HG03378 (cell line): ENCODE results near the gene KRT1.

Experiments
- ATAC-seq: cut with Tn5 transposase; IDR thresholded peaks from one replicate; pipeline ENCODE4 v1.9.1; 2021; ENCODE audit warnings: mild to moderate bottlenecking, moderate library complexity; ENCODE audit not compliant: unreplicated experiment

The KRT1 gene

DNA sequence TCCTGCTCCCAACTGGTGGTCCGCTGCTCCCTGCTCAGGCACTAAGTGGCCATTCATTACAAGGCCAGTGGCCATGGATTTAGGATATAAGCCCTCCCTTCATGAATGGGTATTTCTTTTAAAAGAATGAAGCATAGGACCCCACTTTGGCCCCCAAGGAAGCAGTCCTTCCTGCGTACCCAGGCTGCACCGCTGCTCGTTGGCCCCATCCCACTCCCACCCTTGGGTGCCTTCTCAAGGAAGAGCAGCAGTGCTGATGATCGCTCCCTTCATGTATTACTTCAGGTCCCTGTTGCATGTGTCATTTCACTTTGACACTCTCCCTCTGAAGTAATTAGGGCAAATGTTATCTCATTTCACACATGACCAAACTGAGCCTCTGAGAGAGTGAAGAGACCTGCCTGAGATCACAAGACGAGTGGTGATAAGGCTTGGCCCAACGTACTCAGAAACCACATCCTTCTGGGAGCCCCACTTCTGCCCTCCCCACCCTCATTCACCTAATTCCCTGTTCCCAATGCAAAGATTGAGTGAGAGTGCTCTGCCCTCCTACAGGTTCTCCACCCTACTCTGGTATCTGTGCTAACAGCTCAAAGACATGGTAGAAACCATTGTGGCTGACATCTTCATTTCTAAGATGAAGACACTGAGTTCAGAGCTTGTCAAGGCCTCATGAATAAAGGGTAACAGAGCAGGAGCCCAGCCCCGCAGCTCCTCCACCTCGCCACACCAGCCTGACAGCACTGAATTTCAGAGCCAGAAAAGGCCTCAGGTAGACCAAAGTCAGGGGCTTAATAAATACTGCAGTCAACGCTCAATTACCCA lies 17.9 kb downstream of the KRT1 start:
- ATAC-seq: no peak

- ATAC-seq: no peak
Measured at GRCh38 chr12:52661668-52662067, 18.5 kb downstream of the KRT1 start.

DNA sequence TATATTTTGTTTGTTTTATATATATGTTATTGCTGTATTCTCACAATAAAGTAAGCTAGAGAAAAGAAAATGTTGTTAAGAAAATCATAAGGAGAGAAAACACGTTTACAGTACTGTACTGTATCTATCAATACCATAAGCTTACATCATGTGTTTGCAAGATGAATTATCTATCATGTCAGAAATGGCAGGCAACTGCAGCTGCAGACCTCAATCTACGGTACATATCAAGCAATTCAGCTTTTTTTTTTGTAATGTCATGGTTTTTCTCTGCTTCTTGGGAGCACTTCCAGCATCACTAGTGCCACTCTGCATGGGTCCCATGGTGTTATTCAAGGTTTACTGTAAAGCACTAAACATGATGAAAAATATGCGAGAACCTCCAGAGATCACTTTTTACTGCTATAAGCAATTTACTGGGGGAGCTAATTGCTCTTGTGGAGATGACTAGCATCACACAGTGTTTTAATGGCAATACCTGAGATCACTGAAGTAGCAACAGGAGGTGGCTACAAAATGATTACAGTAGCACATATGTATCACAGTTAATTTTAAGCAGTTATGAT lies 19.2 kb downstream of the KRT1 start:
- no peak for ATAC-seq

DNA sequence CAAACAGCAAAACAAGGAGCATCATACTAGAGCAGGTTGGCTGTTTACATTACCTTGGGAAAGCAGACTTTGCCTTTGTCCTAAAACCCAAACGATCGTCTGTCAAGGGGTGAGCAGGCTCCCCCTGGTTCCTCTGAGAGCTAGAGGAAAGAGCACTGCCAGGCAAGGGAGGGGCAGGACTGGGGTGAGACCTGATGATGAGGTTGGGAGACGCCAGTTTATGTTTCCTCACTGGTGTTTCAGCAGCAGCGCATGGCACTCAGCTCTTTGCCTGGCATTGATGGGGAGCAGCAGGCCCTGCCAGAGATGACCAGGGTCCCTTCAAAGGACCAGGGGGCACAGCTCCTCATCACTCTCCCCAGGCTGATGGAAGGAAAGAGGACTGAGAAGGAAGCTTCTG lies 20.3 kb downstream of the KRT1 start:
- ATAC-seq: no peak

DNA sequence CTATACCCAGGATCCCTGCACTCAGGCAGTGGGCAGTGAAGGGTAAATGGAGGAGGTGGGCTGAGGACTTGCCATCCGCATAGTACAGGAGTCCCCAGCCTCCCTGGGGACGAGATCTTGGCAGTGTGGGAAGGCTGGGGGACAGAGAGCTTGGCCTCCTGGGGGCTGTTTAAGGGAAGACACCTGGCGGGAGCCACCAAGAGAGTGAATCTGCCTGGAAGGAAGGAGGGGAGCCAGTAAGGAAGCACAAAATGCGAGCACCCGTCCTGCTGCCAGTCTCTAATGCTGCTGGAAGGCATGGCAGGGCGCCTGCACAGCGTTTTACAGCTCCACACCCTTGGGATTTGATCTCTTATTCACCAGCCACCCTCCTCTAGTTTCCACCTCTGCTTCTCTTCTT lies 20.8 kb downstream of the KRT1 start:
- ATAC-seq: no peak

GRCh38 chr12:52658196-52658595 lies 22.0 kb downstream of the KRT1 start:
- no peak for ATAC-seq

DNA sequence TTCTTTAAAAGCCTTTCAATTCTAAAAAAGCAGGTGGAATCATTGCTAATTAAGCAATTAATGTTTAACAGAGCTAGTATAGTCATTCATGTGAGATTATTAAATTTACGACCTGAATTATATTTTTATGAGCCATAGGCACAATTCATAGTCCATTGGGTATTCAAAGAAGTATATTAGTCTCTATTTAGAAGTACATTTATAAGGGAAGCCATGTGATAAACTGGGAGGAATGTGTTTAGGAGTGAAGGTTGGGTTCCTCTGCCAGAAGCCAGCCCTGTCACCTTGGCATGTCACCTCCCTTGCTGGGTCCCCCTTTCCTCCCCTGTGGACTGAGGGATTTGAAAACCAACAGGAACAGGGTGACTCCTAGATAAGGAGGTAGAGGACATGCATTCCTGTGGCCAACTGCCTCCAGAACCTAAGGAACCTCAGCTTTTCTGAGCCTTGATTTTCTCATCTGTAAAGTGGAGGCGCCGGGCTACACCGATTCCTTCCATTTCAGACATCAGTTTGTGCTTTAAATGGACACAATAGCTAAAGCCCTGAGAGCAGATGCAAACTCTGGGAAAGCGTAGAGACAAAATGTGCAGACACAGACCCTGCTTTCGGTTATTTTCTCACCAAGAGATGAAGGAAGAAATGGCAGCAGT lies 22.8 kb downstream of the KRT1 start:
- no peak for ATAC-seq

- ATAC-seq: no peak
Measured at GRCh38 chr12:52656616-52657015, 23.6 kb downstream of the KRT1 start.

DNA sequence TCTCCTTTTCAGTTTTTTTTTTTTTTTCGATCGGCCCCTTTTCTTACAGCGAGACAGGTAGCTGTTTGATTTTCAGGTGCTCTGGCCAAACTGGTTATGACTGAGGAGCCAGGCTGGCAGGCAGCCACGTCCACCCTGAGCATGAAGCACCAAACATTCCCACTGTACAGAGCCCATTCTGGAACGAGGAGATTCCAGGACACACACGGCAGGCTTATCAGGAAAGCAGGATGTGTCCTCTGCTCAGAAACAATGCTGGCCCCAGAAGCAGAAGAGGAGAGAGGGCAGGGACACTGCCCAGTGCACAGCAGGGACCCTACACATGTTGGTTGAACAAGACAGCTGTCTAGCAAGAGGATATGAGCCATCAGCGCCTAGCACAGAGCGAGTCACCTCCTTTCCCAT lies 24.5 kb downstream of the KRT1 start:
- ATAC-seq: no peak

- ATAC-seq: no peak
Measured at GRCh38 chr12:52655251-52655650, 25.0 kb downstream of the KRT1 start.

GRCh38 chr12:52651726-52652261 lies 28.4 kb downstream of the KRT1 start, which contains the start of gene KRT2:
Gene KRT2 (minus strand): TSS chr12:52652211. CDS start chr12:52652142, 69 bp downstream.
- ATAC-seq: no peak

DNA sequence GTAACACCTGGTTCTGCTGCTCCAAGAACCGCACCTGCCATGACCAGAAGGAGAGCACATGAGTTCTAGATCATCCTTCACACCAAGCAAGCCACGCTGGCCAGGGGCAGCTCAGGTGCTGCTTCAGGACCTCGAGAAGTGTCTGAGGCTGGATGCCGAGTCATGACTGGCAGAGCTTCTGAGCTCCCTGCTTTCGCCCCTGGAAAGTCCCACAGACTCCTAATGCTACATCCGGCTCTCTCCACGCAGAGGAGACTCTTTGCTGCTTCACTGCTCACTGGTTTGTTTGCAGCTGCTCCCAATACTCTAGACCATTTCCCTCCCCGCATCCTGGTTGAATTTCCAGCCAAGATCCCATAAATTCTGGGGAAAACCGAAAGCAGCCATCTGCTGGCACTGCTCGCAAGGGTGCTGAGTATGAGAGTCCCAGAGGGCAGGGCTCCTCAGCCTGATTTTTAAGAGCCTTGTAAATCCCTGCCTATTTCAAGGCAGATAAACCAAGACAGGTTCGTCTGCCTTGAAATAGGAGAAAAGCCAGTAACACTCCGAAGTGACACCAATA lies 29.6 kb downstream of the KRT1 start:
- no peak for ATAC-seq

DNA sequence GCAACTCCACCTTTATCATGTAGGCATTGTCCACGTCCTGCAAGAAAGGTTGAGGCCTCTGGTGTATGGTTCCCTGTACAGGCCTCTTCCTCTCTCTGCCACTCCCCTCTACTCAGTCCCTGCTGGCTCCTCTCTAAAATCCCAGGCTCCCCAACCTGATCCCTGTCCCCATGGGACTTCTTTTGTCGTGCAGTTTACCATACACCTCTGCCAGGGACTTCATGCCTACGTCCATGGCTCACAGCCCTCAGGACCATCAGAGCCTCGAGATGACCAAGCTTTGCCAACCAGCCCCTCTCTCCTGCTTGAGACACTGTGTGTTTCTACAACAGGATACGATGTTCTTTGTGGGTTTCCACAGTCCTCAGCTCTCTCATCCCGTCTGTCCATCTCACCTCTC lies 31.1 kb downstream of the KRT1 start:
- ATAC-seq: no peak

- no peak for ATAC-seq
Measured at GRCh38 chr12:52648012-52648550, 32.1 kb downstream of the KRT1 start.

DNA sequence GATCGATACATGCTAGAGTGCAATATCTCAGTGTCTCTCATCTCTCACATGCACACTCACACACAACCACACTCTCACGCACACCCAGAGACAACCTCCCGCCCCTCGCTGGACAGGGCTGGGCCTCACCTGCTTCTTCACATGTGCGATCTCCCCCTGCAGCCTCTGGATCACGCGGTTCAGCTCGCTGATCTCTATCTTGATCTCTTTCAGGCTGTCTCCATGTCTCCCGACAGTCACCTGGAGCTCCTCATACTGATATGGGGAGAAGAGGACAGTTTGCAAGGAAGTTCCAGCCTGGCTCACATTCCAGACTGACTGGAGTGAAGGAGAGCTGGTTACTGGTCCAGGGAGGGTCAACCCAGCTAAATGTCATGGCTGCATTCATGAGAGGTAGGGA lies 32.6 kb downstream of the KRT1 start:
- ATAC-seq: no peak

- no peak for ATAC-seq
Measured at GRCh38 chr12:52646613-52647012, 33.6 kb downstream of the KRT1 start.

GRCh38 chr12:52645982-52646381 lies 34.2 kb downstream of the KRT1 start:
- ATAC-seq: no peak

GRCh38 chr12:52645120-52645761 lies 35.0 kb downstream of the KRT1 start:
- ATAC-seq: no peak

DNA sequence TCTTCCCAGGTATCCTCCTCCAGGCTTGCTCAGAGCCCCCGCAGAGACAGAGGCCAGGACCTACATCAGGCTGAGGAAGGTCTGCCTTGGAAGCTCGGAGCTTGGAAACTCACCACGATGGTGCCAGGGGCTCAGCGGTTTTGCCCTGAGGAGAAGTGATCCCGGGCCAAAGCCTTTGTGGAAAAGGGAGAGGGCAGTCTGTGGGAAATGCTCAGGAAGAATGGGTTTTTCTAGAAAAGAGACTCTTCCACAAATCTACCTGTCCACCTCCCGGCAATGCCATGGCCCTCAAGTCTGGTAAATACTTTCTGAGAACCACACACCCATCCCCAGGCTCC lies 36.2 kb downstream of the KRT1 start:
- no peak for ATAC-seq

GRCh38 chr12:52643233-52644077 lies 36.8 kb downstream of the KRT1 start:
- ATAC-seq: no peak
